NCI-H2107 (cell line): ENCODE measurements around the gene IPMK.

Experiments
- DNase-seq: peaks from one replicate; lab custom pipeline; 2025; lab: John Stamatoyannopoulos, UW

Gene IPMK

GRCh38 chr10:58153751-58154150, 113.9 kb downstream of the IPMK start:
- DNase-seq: no peak

DNA sequence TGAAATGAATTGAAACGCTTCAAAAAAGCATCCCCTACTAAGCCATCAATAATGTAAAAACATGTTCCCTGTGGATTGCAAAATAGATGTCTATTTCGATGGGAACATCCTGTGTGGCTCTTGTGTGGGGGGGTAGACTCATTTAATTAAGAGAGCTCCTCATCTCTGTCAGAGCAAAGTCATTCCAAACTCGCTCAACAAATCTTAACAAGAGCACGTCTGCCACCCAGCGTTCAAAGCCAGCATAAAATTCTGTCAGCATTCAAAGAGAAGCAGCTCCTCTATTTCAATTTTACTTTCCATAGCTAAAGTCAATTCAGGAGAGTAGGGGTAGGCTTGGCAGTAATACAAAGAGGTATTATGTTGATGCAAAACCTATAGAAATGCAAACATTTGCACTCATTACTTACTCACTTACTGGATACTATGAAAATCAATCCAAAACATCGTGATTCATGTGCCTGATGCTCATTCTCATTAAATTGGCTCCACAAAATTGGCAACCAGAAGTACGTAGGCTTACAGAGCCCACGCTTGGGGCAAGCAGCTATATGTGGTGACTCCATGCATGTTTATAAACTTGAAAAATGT, 114.9 kb downstream of the IPMK start:
- DNase-seq: peak; percentile 2

- DNase-seq: no peak
Measured at GRCh38 chr10:58150290-58150689, 117.4 kb downstream of the IPMK start.

GRCh38 chr10:58143944-58144343, 123.8 kb downstream of the IPMK start:
- no peak for DNase-seq
